Embryonic facial prominence (tissue), 1 donor: Measurements from ENCODE around the gene NLRP12.
"Not testable (repeated sequence)": the region's sequence is repeated elsewhere in the genome, so short reads cannot be mapped to it uniquely, and the experiment has no call there.

ENCODE experiments used
- DNase-seq: peaks from one replicate; pipeline ENCODE4 v3.0.0-alpha.2; 2016; ENCODE audit errors: extremely low spot score

NLRP12 gene

GRCh38 chr19:53782698-53783097, 41.4 kb downstream of the NLRP12 start:
- DNase-seq, result no peak

- DNase-seq, result not testable (repeated sequence)
These were observed 42.8 kb downstream of the NLRP12 start for GRCh38 chr19:53781332-53781731.

GRCh38 chr19:53780506-53780905, 43.6 kb downstream of the NLRP12 start:
- DNase-seq, result no peak

GRCh38 chr19:53775524-53775923, 48.6 kb downstream of the NLRP12 start:
- DNase-seq, result no peak

GRCh38 chr19:53774491-53774890, 49.6 kb downstream of the NLRP12 start:
- DNase-seq, result not testable (repeated sequence)

- no peak for DNase-seq
These were observed 50.1 kb downstream of the NLRP12 start for GRCh38 chr19:53773999-53774398.

- no peak for DNase-seq
These were observed 51.2 kb downstream of the NLRP12 start for GRCh38 chr19:53772943-53773342.

GRCh38 chr19:53771144-53771543, 53.0 kb downstream of the NLRP12 start:
- no peak for DNase-seq

GRCh38 chr19:53769696-53770309, 54.3 kb downstream of the NLRP12 start:
- not testable (repeated sequence) for DNase-seq

- DNase-seq, result no peak
These were observed 55.7 kb downstream of the NLRP12 start for GRCh38 chr19:53768401-53768800.

GRCh38 chr19:53758991-53759390, 65.1 kb downstream of the NLRP12 start:
- not testable (repeated sequence) for DNase-seq
